HepG2 (cell line): Measurements from ENCODE around the gene CAPN15. TPM values are rescaled to one million over a fixed set of nuclear protein-coding genes. Genes with fewer than 3 reads are reported as not detected.
A peak's percentile ranks its signal among the peaks of the same experiment; 100 is the strongest.

ENCODE experiments used
- CENPT ChIP-seq: sonication (generic); formaldehyde crosslinking; IDR thresholded peaks from 2 replicates; pipeline ENCODE4 v1.8.0; 2022; ENCODE audit warnings: low read depth, mild to moderate bottlenecking, moderate library complexity, missing genetic modification reagents
- DNMT3B ChIP-seq: conservative IDR thresholded peaks from 2 replicates; pipeline ENCODE4 v1.6.1; 2016; ENCODE audit warnings: missing biosample characterization, control low read depth
- REPIN1 ChIP-seq: sonication (generic); formaldehyde crosslinking; IDR thresholded peaks from 2 replicates; pipeline ENCODE4 v1.8.0; 2022; ENCODE audit warnings: missing genetic modification reagents, low read depth, mild to moderate bottlenecking, borderline replicate concordance
- TARDBP ChIP-seq: sonication (generic); formaldehyde crosslinking; IDR thresholded peaks from 2 replicates; pipeline ENCODE4 v1.8.0; 2022; ENCODE audit warnings: mild to moderate bottlenecking, missing genetic modification reagents
- ZMYM3 ChIP-seq: sonication (generic); formaldehyde crosslinking; IDR thresholded peaks from 2 replicates; pipeline ENCODE4 v1.5.1; 2020; ENCODE audit warnings: mild to moderate bottlenecking, missing genetic modification reagents
- ZNF143 ChIP-seq: sonication (generic); formaldehyde crosslinking; IDR thresholded peaks from 2 replicates; pipeline ENCODE4 v1.4.0; 2020; ENCODE audit warnings: missing genetic modification reagents
- ZNF484 ChIP-seq: sonication (generic); formaldehyde crosslinking; IDR thresholded peaks from 2 replicates; pipeline ENCODE4 v1.5.1; 2020; ENCODE audit warnings: mild to moderate bottlenecking, low read depth, missing genetic modification reagents, borderline replicate concordance
- ZNF547 ChIP-seq: sonication (generic); formaldehyde crosslinking; IDR thresholded peaks from 2 replicates; pipeline ENCODE4 v1.5.1; 2020; ENCODE audit warnings: mild to moderate bottlenecking, missing genetic modification reagents
- ZNF772 ChIP-seq: sonication (generic); formaldehyde crosslinking; IDR thresholded peaks from 2 replicates; pipeline ENCODE4 v1.5.0; 2020; ENCODE audit warnings: mild to moderate bottlenecking, missing genetic modification reagents
- polyA plus RNA-seq, 8 experiments: library from polyadenylated mRNA; depleted of rRNA in 3 of 8; stranded (reverse) in 7 of 8; unstranded in 1 of 8; fragments of >200 nt; fragmentation: Illumina TruSeq in 4 of 8; extraction: Trizol in 4 of 8; gene quantifications; 2 replicates each; pipeline versions ENCODE4 v1.2.1 to v1.2.3, GENCODE V29; 2011 to 2016; ENCODE audit warnings: low read depth in 4 of 8, missing spikeins in 1 of 8, mixed read lengths in 1 of 8; ENCODE audit not compliant: insufficient read depth in 1 of 8
- total RNA-seq, 5 experiments: library from RNA; depleted of rRNA; stranded (reverse); fragments of >200 nt; fragmentation: Illumina TruSeq; extraction: Trizol; gene quantifications; 2 replicates each; pipeline ENCODE4 v1.2.3, GENCODE V29; 2016; ENCODE audit warnings: low read depth in 1 of 5
- TF ChIP-seq, protein P1 (sequence below): IDR thresholded peaks from 2 replicates; pipeline ENCODE4 v1.6.1; 2016; ENCODE audit warnings: missing compliant biosample characterization, missing genetic modification reagents, borderline replicate concordance
- TF ChIP-seq, protein P2 (sequence below): sonication (generic); formaldehyde crosslinking; IDR thresholded peaks from 2 replicates; pipeline ENCODE4 v1.5.1; 2020; ENCODE audit warnings: missing genetic modification reagents, mild to moderate bottlenecking, borderline replicate concordance
- TF ChIP-seq, protein P3 (sequence below): sonication (generic); formaldehyde crosslinking; IDR thresholded peaks from 2 replicates; pipeline ENCODE4 v1.5.1; 2020; ENCODE audit warnings: missing genetic modification reagents, mild to moderate bottlenecking, borderline replicate concordance
- TF ChIP-seq, protein P4 (sequence below): sonication (generic); formaldehyde crosslinking; IDR thresholded peaks from 2 replicates; pipeline ENCODE4 v1.9.0; 2022; ENCODE audit warnings: missing genetic modification reagents, mild to moderate bottlenecking, borderline replicate concordance
- TF ChIP-seq, protein P5 (sequence below): conservative IDR thresholded peaks from 2 replicates; pipeline ENCODE4 v1.6.1; 2018; ENCODE audit warnings: missing genetic modification reagents
- TF ChIP-seq, protein P6 (sequence below): sonication (generic); formaldehyde crosslinking; IDR thresholded peaks from 2 replicates; pipeline ENCODE4 v1.5.0; 2020; ENCODE audit warnings: mild to moderate bottlenecking, missing genetic modification reagents, moderate library complexity
- TF ChIP-seq, protein P7 (sequence below): sonication (generic); formaldehyde crosslinking; conservative IDR thresholded peaks from 2 replicates; pipeline ENCODE4 v1.4.0; 2020; ENCODE audit warnings: missing genetic modification reagents

The CAPN15 gene
- total and polyA plus RNA-seq, 2 of the 13 experiments (the other 11 are each of a cell fraction or from before 2014, with no cell fraction given) = 14.9 to 24.5 TPM

DNA sequence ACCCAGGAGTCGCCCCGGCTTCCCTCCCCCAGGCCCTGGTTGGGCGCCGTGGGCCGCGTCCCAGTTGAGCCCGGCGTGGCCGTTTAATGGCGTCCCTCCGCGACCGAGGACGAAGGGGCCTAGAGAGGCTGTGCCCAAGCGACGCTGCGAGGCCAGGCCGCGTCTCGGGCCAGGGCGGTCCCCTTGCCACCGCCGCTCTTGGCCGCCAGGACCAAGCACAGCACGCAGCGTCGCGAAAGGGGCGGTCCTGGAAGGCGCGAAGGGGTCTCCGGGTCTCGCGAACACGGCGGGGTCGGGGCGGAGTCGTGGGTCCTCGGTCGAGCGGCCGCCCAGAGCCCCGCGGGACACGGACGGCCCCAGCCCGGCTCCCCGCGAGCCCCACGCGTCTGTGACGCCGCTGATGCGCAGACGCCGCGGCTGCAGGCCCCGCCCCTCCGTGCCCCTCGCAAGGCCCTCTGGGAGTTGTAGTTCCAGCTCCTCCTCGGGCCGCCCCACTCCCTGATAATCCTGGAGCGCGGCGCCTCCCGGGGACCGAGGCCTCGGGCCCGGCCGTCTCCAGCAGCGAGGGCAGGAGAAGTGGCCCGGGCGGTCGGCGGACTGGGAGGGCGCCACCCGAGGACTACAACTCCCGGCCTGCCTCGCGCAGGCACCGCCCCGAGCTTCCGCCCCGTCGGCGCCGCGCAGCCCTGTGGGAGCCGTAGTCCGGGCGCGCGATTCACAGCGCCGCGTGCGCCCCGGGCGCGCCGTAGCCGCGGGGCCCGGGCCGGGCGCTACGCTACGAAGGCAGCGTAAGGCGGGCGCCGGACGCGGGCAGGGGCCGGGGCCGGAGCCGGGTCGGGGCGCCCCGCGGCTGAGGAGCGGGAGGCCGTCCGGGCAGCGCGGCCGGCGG lies at the start of gene CAPN15 (continued):
- TF ChIP-seq ZNF484 (CRISPR knock-in tag) = no peak
- TF ChIP-seq ZNF143 (CRISPR knock-in tag) = peak; percentile 91
- TF ChIP-seq, protein P1, sequence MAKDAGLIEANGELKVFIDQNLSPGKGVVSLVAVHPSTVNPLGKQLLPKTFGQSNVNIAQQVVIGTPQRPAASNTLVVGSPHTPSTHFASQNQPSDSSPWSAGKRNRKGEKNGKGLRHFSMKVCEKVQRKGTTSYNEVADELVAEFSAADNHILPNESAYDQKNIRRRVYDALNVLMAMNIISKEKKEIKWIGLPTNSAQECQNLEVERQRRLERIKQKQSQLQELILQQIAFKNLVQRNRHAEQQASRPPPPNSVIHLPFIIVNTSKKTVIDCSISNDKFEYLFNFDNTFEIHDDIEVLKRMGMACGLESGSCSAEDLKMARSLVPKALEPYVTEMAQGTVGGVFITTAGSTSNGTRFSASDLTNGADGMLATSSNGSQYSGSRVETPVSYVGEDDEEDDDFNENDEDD (CRISPR knock-in tag) = peak; percentile 20; the same call in 1 of the 2 replicates
- TF ChIP-seq, protein P2, sequence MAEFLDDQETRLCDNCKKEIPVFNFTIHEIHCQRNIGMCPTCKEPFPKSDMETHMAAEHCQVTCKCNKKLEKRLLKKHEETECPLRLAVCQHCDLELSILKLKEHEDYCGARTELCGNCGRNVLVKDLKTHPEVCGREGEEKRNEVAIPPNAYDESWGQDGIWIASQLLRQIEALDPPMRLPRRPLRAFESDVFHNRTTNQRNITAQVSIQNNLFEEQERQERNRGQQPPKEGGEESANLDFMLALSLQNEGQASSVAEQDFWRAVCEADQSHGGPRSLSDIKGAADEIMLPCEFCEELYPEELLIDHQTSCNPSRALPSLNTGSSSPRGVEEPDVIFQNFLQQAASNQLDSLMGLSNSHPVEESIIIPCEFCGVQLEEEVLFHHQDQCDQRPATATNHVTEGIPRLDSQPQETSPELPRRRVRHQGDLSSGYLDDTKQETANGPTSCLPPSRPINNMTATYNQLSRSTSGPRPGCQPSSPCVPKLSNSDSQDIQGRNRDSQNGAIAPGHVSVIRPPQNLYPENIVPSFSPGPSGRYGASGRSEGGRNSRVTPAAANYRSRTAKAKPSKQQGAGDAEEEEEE (CRISPR knock-in tag) = no peak
- TF ChIP-seq, protein P3, sequence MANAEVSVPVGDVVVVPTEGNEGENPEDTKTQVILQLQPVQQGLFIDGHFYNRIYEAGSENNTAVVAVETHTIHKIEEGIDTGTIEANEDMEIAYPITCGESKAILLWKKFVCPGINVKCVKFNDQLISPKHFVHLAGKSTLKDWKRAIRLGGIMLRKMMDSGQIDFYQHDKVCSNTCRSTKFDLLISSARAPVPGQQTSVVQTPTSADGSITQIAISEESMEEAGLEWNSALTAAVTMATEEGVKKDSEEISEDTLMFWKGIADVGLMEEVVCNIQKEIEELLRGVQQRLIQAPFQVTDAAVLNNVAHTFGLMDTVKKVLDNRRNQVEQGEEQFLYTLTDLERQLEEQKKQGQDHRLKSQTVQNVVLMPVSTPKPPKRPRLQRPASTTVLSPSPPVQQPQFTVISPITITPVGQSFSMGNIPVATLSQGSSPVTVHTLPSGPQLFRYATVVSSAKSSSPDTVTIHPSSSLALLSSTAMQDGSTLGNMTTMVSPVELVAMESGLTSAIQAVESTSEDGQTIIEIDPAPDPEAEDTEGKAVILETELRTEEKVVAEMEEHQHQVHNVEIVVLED (CRISPR knock-in tag) = peak; percentile 95
- TF ChIP-seq REPIN1 (CRISPR knock-in tag) = peak; percentile 67; the same call in 1 of the 2 replicates
- no peak for TF ChIP-seq DNMT3B
- TF ChIP-seq TARDBP (CRISPR knock-in tag) = peak; percentile 26; the same call in 1 of the 2 replicates
- TF ChIP-seq, protein P4, sequence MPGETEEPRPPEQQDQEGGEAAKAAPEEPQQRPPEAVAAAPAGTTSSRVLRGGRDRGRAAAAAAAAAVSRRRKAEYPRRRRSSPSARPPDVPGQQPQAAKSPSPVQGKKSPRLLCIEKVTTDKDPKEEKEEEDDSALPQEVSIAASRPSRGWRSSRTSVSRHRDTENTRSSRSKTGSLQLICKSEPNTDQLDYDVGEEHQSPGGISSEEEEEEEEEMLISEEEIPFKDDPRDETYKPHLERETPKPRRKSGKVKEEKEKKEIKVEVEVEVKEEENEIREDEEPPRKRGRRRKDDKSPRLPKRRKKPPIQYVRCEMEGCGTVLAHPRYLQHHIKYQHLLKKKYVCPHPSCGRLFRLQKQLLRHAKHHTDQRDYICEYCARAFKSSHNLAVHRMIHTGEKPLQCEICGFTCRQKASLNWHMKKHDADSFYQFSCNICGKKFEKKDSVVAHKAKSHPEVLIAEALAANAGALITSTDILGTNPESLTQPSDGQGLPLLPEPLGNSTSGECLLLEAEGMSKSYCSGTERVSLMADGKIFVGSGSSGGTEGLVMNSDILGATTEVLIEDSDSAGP = peak; percentile 87; the same call in 1 of the 2 replicates
- TF ChIP-seq, protein P5, sequence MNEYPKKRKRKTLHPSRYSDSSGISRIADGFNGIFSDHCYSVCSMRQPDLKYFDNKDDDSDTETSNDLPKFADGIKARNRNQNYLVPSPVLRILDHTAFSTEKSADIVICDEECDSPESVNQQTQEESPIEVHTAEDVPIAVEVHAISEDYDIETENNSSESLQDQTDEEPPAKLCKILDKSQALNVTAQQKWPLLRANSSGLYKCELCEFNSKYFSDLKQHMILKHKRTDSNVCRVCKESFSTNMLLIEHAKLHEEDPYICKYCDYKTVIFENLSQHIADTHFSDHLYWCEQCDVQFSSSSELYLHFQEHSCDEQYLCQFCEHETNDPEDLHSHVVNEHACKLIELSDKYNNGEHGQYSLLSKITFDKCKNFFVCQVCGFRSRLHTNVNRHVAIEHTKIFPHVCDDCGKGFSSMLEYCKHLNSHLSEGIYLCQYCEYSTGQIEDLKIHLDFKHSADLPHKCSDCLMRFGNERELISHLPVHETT (CRISPR knock-in tag) = 0 out of 2 replicates have a peak, but pooled peaks have one; percentile 21
- 0 out of 2 replicates have a peak, but pooled peaks have one; percentile 41 for TF ChIP-seq CENPT
- TF ChIP-seq ZMYM3 (CRISPR knock-in tag) = no peak
- TF ChIP-seq ZNF772 (CRISPR knock-in tag) = 0 out of 2 replicates have a peak, but pooled peaks have one; percentile 34
- TF ChIP-seq ZNF547 = peak; percentile 84
- TF ChIP-seq, protein P6, sequence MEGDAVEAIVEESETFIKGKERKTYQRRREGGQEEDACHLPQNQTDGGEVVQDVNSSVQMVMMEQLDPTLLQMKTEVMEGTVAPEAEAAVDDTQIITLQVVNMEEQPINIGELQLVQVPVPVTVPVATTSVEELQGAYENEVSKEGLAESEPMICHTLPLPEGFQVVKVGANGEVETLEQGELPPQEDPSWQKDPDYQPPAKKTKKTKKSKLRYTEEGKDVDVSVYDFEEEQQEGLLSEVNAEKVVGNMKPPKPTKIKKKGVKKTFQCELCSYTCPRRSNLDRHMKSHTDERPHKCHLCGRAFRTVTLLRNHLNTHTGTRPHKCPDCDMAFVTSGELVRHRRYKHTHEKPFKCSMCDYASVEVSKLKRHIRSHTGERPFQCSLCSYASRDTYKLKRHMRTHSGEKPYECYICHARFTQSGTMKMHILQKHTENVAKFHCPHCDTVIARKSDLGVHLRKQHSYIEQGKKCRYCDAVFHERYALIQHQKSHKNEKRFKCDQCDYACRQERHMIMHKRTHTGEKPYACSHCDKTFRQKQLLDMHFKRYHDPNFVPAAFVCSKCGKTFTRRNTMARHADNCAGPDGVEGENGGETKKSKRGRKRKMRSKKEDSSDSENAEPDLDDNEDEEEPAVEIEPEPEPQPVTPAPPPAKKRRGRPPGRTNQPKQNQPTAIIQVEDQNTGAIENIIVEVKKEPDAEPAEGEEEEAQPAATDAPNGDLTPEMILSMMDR (CRISPR knock-in tag) = 0 out of 2 replicates have a peak, but pooled peaks have one; percentile 12
- TF ChIP-seq, protein P7, sequence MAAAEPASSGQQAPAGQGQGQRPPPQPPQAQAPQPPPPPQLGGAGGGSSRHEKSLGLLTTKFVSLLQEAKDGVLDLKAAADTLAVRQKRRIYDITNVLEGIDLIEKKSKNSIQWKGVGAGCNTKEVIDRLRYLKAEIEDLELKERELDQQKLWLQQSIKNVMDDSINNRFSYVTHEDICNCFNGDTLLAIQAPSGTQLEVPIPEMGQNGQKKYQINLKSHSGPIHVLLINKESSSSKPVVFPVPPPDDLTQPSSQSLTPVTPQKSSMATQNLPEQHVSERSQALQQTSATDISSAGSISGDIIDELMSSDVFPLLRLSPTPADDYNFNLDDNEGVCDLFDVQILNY (CRISPR knock-in tag) = peak; percentile 6; the same call in 1 of the 2 replicates
